KMS-11 (cell line): ENCODE data around the gene PEA15.

Experiments
- H2AFZ ChIP-seq: fragments of 200-600 bp; sonication (generic); 2 replicates; pipeline ENCODE4 v1.6.1; 2016; ENCODE audit warnings: antibody characterized with exemption, mixed run types, low read depth
- H3K27ac ChIP-seq: fragments of 200-600 bp; sonication (generic); 2 replicates; pipeline ENCODE4 v1.6.1; 2016; ENCODE audit warnings: mild to moderate bottlenecking, mixed run types
- H3K27me3 ChIP-seq: fragments of 200-600 bp; sonication (generic); 2 replicates; pipeline ENCODE4 v1.6.1; 2017; ENCODE audit warnings: mild to moderate bottlenecking, low read depth, mixed run types, moderate library complexity; ENCODE audit not compliant: insufficient read depth
- H3K36me3 ChIP-seq: fragments of 200-600 bp; sonication (generic); 2 replicates; pipeline ENCODE4 v1.6.1; 2017; ENCODE audit warnings: mild to moderate bottlenecking, mixed run types; ENCODE audit not compliant: insufficient read depth
- H3K4me1 ChIP-seq: fragments of 200-600 bp; sonication (generic); 2 replicates; pipeline ENCODE4 v1.6.1; 2016; ENCODE audit warnings: mild to moderate bottlenecking, low read depth, mixed run types; ENCODE audit not compliant: poor library complexity, severe bottlenecking
- H3K4me2 ChIP-seq: fragments of 200-600 bp; sonication (generic); 2 replicates; pipeline ENCODE4 v1.7.0; 2016; ENCODE audit warnings: mild to moderate bottlenecking, mixed run types
- H3K4me3 ChIP-seq: fragments of 200-600 bp; sonication (generic); IDR thresholded peaks from 2 replicates; pipeline ENCODE4 v1.6.1; 2017; ENCODE audit warnings: low read depth, low read length, mixed read lengths; ENCODE audit not compliant: insufficient read depth
- H3K79me2 ChIP-seq: fragments of 200-600 bp; sonication (generic); 2 replicates; pipeline ENCODE4 v1.6.1; 2016; ENCODE audit warnings: low read depth, mixed run types; ENCODE audit not compliant: insufficient read depth
- H3K9ac ChIP-seq: fragments of 200-600 bp; sonication (generic); 2 replicates; pipeline ENCODE4 v1.6.1; 2016; ENCODE audit warnings: mild to moderate bottlenecking, mixed run types
- H4K20me1 ChIP-seq: fragments of 200-600 bp; sonication (generic); 2 replicates; pipeline ENCODE4 v1.6.1; 2016; ENCODE audit warnings: mild to moderate bottlenecking, mixed run types; ENCODE audit not compliant: insufficient read depth
- CTCF ChIP-seq: fragments of 200-600 bp; sonication (generic); conservative IDR thresholded peaks from 2 replicates; pipeline ENCODE4 v1.6.1; 2017; ENCODE audit warnings: low read depth, mild to moderate bottlenecking, antibody characterized with exemption, low read length, moderate library complexity, mixed read lengths

PEA15 gene

GRCh38 chr1:160171354-160171753, 33.8 kb upstream of the PEA15 start:
- no peak overlapping the region for H2AFZ ChIP-seq
- H3K79me2 ChIP-seq = no peaks in the 10 kb centered on the region
- H3K4me1 ChIP-seq = no peaks in the 10 kb centered on the region
- H3K9ac ChIP-seq = no peak overlapping the region
- H3K36me3 ChIP-seq = no peaks in the 10 kb centered on the region
- H3K4me3 ChIP-seq = no peak overlapping the region
- TF ChIP-seq CTCF = no peak
- no peaks in the 10 kb centered on the region for H4K20me1 ChIP-seq
- no peaks in the 10 kb centered on the region for H3K27me3 ChIP-seq
- H3K4me2 ChIP-seq = no peak overlapping the region
- no peak overlapping the region for H3K27ac ChIP-seq

- Histone ChIP-seq H3K4me3 (no peak overlapping the region), H4K20me1 (no peaks in the 10 kb centered on the region), H3K9ac (no peak overlapping the region), H3K27ac (no peak overlapping the region), H3K27me3 (no peaks in the 10 kb centered on the region), H3K4me2 (no peak overlapping the region), H3K79me2 (no peaks in the 10 kb centered on the region), H3K36me3 (no peaks in the 10 kb centered on the region), H2AFZ (no peak overlapping the region), H3K4me1 (no peaks in the 10 kb centered on the region)
- no peak for TF ChIP-seq CTCF
Measured at GRCh38 chr1:160171980-160172379, 33.2 kb upstream of the PEA15 start.

- H3K4me2 ChIP-seq = no peak overlapping the region
Measured at GRCh38 chr1:160177231-160177630, 28.0 kb upstream of the PEA15 start.

GRCh38 chr1:160177667-160178066, 27.5 kb upstream of the PEA15 start:
- Histone ChIP-seq H3K4me2 (no peak overlapping the region), H2AFZ (no peak overlapping the region)

More at GRCh38 chr1:160177231-160177630, 28.0 kb upstream of the PEA15 start:
- Histone ChIP-seq H3K9ac (no peak overlapping the region), H3K79me2 (no peaks in the 10 kb centered on the region), H3K36me3 (no peaks in the 10 kb centered on the region), H3K27ac (no peak overlapping the region), H3K4me3 (no peak overlapping the region), H4K20me1 (no peaks in the 10 kb centered on the region), H2AFZ (no peak overlapping the region), H3K27me3 (no peaks in the 10 kb centered on the region), H3K4me1 (no peaks in the 10 kb centered on the region)
- no peak for TF ChIP-seq CTCF

More at GRCh38 chr1:160177667-160178066, 27.5 kb upstream of the PEA15 start:
- Histone ChIP-seq H4K20me1 (no peaks in the 10 kb centered on the region), H3K27ac (no peak overlapping the region), H3K27me3 (no peaks in the 10 kb centered on the region), H3K36me3 (no peaks in the 10 kb centered on the region), H3K9ac (no peak overlapping the region), H3K4me3 (no peak overlapping the region), H3K79me2 (no peaks in the 10 kb centered on the region), H3K4me1 (no peaks in the 10 kb centered on the region)
- no peak for TF ChIP-seq CTCF
